ENCODE data around the gene PYHIN1. TPM values are rescaled to one million over a fixed set of nuclear protein-coding genes. Genes with fewer than 3 reads are reported as not detected.

The PYHIN1 gene
- total and polyA plus RNA-seq, 12 donors, result 0.11 to 2.8 (median 0.34) TPM; not detected in 1

GRCh38 chr1:158952416-158952815 lies 21.1 kb downstream of the PYHIN1 start:
- 83 to 92% (median 87%) methylated on average over 9 of the region's 9 CpGs for WGBS, 4 donors
- intact Hi-C loops (cut with DNase I), result no loop called here
- Histone ChIP-seq H3K27ac (no peak overlapping the region), H3K27me3 (no peaks in the 10 kb centered on the region), H3K9me3 (replicated peaks in 1 of 3) (no peaks in the 10 kb centered on the region), H3K4me1 (replicated peaks in 1 of 2) (no peaks in the 10 kb centered on the region), H3K36me3 (replicated peaks in 1 of 2) (no peaks in the 10 kb centered on the region), H3K4me3 (no peak overlapping the region)
- no peak for DNase-seq
- TF ChIP-seq CTCF (IDR thresholded peaks at IDR 0.05) (no peak), POLR2A (IDR thresholded peaks at IDR 0.05) (no peak)

GRCh38 chr1:158961178-158961577 lies 29.8 kb downstream of the PYHIN1 start:
- no peaks in the 10 kb centered on the region for H3K9me3 ChIP-seq (replicated peaks in 1 of 3)
- no peak overlapping the region for H3K4me3 ChIP-seq
- TF ChIP-seq CTCF (IDR thresholded peaks at IDR 0.05), result no peak
- no peak for TF ChIP-seq POLR2A (IDR thresholded peaks at IDR 0.05)
- no peak overlapping the region for H3K27ac ChIP-seq
- 87 to 93% (median 89%) methylated on average over 1 of the region's 1 CpG for WGBS, 4 donors
- H3K4me1 ChIP-seq (replicated peaks in 1 of 2), result no peaks in the 10 kb centered on the region
- H3K27me3 ChIP-seq, result peaks cover 3% of the 10 kb centered on the region
- no peak for DNase-seq
- intact Hi-C loops (cut with DNase I), result no loop called here
- no peaks in the 10 kb centered on the region for H3K36me3 ChIP-seq (replicated peaks in 1 of 2)

- intact Hi-C loops (cut with DNase I), result no loop called here
- Histone ChIP-seq H3K27ac (no peak overlapping the region), H3K4me1 (replicated peaks in 1 of 2) (no peaks in the 10 kb centered on the region), H3K9me3 (replicated peaks in 1 of 3) (no peaks in the 10 kb centered on the region), H3K36me3 (replicated peaks in 1 of 2) (no peaks in the 10 kb centered on the region), H3K4me3 (no peak overlapping the region), H3K27me3 (peaks cover 3% of the 10 kb centered on the region)
- 11 to 50% (median 44%) methylated on average over 2 to 5 of the region's 5 CpGs for WGBS, 4 donors
- TF ChIP-seq CTCF (IDR thresholded peaks at IDR 0.05) (no peak), POLR2A (IDR thresholded peaks at IDR 0.05) (no peak)
- DNase-seq, result no peak
These were observed 31.6 kb downstream of the PYHIN1 start for GRCh38 chr1:158962983-158963382.

- H3K27me3 ChIP-seq, result peaks cover 3% of the 10 kb centered on the region
- 81 to 92% (median 85%) methylated on average over 3 of the region's 3 CpGs for WGBS, 4 donors
- TF ChIP-seq POLR2A (IDR thresholded peaks at IDR 0.05) (no peak), CTCF (IDR thresholded peaks at IDR 0.05) (no peak)
- intact Hi-C loops (cut with DNase I), result no loop called here
- H3K4me1 ChIP-seq (replicated peaks in 1 of 2), result no peaks in the 10 kb centered on the region
- no peak for DNase-seq
- no peaks in the 10 kb centered on the region for H3K36me3 ChIP-seq (replicated peaks in 1 of 2)
- no peak overlapping the region for H3K4me3 ChIP-seq
- no peaks in the 10 kb centered on the region for H3K9me3 ChIP-seq (replicated peaks in 1 of 3)
- H3K27ac ChIP-seq, result no peak overlapping the region
These were observed 37.8 kb downstream of the PYHIN1 start for GRCh38 chr1:158969166-158969565.
